22Rv1 (cell line): ENCODE results near the gene ACE.

ENCODE experiments used
- ZFX ChIP-seq: fragments of 450-650 bp; IDR thresholded peaks from 2 replicates; pipeline ENCODE4 v1.6.1; 2017; ENCODE audit warnings: antibody characterized with exemption, borderline replicate concordance
- TF ChIP-seq, protein P1 (sequence below): fragments of 450-650 bp; IDR thresholded peaks from 2 replicates; pipeline ENCODE4 v1.5.1; 2017; ENCODE audit warnings: mild to moderate bottlenecking

DNA sequence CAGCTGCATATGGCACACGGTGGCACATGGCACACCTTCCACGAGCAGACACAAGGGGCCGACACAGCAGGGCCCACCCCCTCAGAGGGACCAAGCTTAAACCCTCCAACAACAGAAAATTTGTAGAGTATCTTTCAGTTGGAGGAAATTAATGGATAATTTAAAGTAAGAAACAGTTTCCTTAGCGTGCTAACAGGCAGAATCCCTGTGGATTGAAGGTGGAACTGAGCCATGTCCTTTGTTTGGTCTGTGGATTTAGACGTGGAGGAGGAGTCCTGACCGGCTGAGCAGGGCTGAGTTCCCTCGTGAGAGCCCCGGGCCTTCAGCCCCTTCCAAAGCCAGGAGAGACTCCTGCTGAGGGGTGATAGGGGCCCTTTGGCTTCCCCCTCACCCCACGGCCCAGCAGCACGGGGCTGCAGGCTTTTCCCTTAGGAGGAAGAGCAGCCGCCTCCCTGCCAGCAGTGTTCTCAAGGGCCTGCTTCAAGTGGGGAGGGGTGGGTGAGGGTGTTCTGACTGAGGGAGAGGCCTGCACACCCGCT, 29.3 kb upstream of the ACE start:
- TF ChIP-seq, protein P1, sequence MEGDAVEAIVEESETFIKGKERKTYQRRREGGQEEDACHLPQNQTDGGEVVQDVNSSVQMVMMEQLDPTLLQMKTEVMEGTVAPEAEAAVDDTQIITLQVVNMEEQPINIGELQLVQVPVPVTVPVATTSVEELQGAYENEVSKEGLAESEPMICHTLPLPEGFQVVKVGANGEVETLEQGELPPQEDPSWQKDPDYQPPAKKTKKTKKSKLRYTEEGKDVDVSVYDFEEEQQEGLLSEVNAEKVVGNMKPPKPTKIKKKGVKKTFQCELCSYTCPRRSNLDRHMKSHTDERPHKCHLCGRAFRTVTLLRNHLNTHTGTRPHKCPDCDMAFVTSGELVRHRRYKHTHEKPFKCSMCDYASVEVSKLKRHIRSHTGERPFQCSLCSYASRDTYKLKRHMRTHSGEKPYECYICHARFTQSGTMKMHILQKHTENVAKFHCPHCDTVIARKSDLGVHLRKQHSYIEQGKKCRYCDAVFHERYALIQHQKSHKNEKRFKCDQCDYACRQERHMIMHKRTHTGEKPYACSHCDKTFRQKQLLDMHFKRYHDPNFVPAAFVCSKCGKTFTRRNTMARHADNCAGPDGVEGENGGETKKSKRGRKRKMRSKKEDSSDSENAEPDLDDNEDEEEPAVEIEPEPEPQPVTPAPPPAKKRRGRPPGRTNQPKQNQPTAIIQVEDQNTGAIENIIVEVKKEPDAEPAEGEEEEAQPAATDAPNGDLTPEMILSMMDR = no peak; the same call in 1 of the 2 replicates
- TF ChIP-seq ZFX = no peak
